ENCODE measurements around the gene CRADD. TPM values are rescaled to one million over a fixed set of nuclear protein-coding genes. Genes with fewer than 3 reads are reported as not detected.

CRADD gene
- total and polyA plus RNA-seq, 2 donors (not counting 3 experiments of a cell fraction or from before 2014, with no cell fraction given), result 11.7 to 14.5 TPM

GRCh38 chr12:93704122-93704521, 26.9 kb downstream of the CRADD start:
- CTCF ChIA-PET, result interaction anchor here (0.9 kb wide), 1 partner anchor 63 kb away, joined by 3 read pairs; no protein-coding TSS in a partner anchor
- Histone ChIP-seq H3K27me3 (ENCODE audit: control insufficient read depth in 2 of 2, insufficient read depth in 2 of 2, low read length in 2 of 2) (no peaks in the 10 kb centered on the region), H3K79me2 (ENCODE audit: control insufficient read depth, insufficient read depth, low read length) (no peaks in the 10 kb centered on the region), H3K4me3 (replicated peaks in 1 of 3; ENCODE audit: insufficient read depth in 1 of 3, low read depth in 1 of 3, low read length in 3 of 3) (no peak overlapping the region), H3K9me1 (replicated peaks; ENCODE audit: control insufficient read depth, extremely low read depth, insufficient read depth, low read length) (no peaks in the 10 kb centered on the region), H4K20me1 (replicated peaks; ENCODE audit: control insufficient read depth, extremely low read depth, insufficient read depth, low read length) (no peaks in the 10 kb centered on the region), H2AFZ (ENCODE audit: low read depth, low read length) (no peak overlapping the region), H3K4me1 (ENCODE audit: control insufficient read depth, extremely low read depth, insufficient read depth, low read length) (no peaks in the 10 kb centered on the region), H3K4me2 (ENCODE audit: insufficient read depth, low read length) (no peak overlapping the region), H3K9me3 (replicated peaks; ENCODE audit: control insufficient read depth, insufficient read depth, low read length) (no peaks in the 10 kb centered on the region), H3K36me3 (ENCODE audit: control insufficient read depth in 2 of 2, extremely low read depth in 1 of 2, insufficient read depth in 2 of 2, low read length in 2 of 2) (no peaks in the 10 kb centered on the region), H3K27ac (ENCODE audit: insufficient read depth, low read depth, low read length) (no peak overlapping the region), H3K9ac (replicated peaks; ENCODE audit: extremely low read depth, insufficient read depth, low read length) (no peak overlapping the region)
- intact Hi-C loops (cut with micrococcal nuclease) (no loop called here), dilution Hi-C loops (cut with MboI; ENCODE audit: extremely low pct_ligation_motif_present, low sequenced_read_pairs) (no loop called here)
- DNase-seq (ENCODE audit: low read depth, low spot score), result no peak
- no TSS peak for BruUV-seq (replicated peaks)
- no peak for TF ChIP-seq FOS (IDR thresholded peaks at IDR 0.05; ENCODE audit: borderline replicate concordance, insufficient read depth, low read length)
- TF ChIP-seq MAX (IDR thresholded peaks at IDR 0.05; ENCODE audit: insufficient read depth, insufficient read length), result no peak
- no peak for TF ChIP-seq POLR2A (IDR thresholded peaks at IDR 0.05; ENCODE audit: low read depth, low read length)
- TF ChIP-seq MYC (IDR thresholded peaks at IDR 0.05; ENCODE audit: low read depth, low read length), result no peak
- no peak for TF ChIP-seq GATA2 (IDR thresholded peaks at IDR 0.05; ENCODE audit: insufficient read depth, insufficient read length, low read depth, low read length)
- TF ChIP-seq EZH2 (IDR thresholded peaks at IDR 0.05; ENCODE audit: borderline replicate concordance, low read depth, low read length, severe bottlenecking), result no peak
- no peak for TF ChIP-seq CTCF (IDR thresholded peaks at IDR 0.05; ENCODE audit: extremely low read depth in 1 of 2, insufficient read depth in 1 of 2, low read depth in 1 of 2, low read length in 2 of 2)
- no peak for TF ChIP-seq JUN (IDR thresholded peaks at IDR 0.05; ENCODE audit: borderline replicate concordance, insufficient read depth, insufficient read length, low read depth)
- no peak for FAIRE-seq
- POLR2A ChIA-PET, result no interaction called here
